Ovary (tissue), 9 donors: Measurements from ENCODE around the gene CD93. TPM values are rescaled to one million over a fixed set of nuclear protein-coding genes. Genes with fewer than 3 reads are reported as not detected.

ENCODE experiments used
- DNase-seq, 5 donors: peaks; one replicate each; pipeline ENCODE4 v3.0.0-alpha.2; 2019 to 2020
- H3K27ac ChIP-seq, 2 donors: fragments of 200-600 bp; one replicate each; pipeline versions ENCODE4 v1.5.1 to v1.8.0; 2019 to 2022
- H3K27me3 ChIP-seq: fragments of 200-600 bp; one replicate; pipeline ENCODE4 v1.8.0; 2022
- H3K36me3 ChIP-seq: fragments of 200-600 bp; sonication (generic); one replicate; pipeline ENCODE4 v1.5.1; 2019
- H3K4me1 ChIP-seq: one replicate; pipeline ENCODE4 v1.8.1; 2013; ENCODE audit warnings: mild to moderate bottlenecking, moderate library complexity; ENCODE audit not compliant: insufficient read depth
- H3K4me3 ChIP-seq: fragments of 200-600 bp; sonication (generic); one replicate; pipeline ENCODE4 v1.5.1; 2017
- H3K9me3 ChIP-seq, 2 donors: fragments of 200-600 bp in 1 of 2; sonication (generic) in 1 of 2; one replicate each; pipeline versions ENCODE4 v1.5.1 to v1.8.1; 2013 to 2019; ENCODE audit warnings: mild to moderate bottlenecking in 1 of 2, moderate library complexity in 1 of 2
- EP300 ChIP-seq: sonication (generic); formaldehyde crosslinking; IDR thresholded peaks from one replicate; pipeline ENCODE4 v1.6.1; 2017; ENCODE audit warnings: antibody characterized with exemption
- POLR2A ChIP-seq: fragments of 450-650 bp; IDR thresholded peaks from one replicate; pipeline ENCODE4 v1.6.1; 2017; ENCODE audit warnings: antibody characterized with exemption, mild to moderate bottlenecking, moderate library complexity
- WGBS, 3 donors: extraction: QIAGEN DNeasy Blood & Tissue Kit in 1 of 3; methylation state at CpG; one replicate each; pipeline versions ENCODE4 v1.1.5 to v1.1.7; 2013 to 2017; 5-methylcytosine and 5-hydroxymethylcytosine counted together
- intact Hi-C, 4 donors: fragments of 100-400 bp; cut with DNase I; formaldehyde crosslinking; loops; one replicate each; pipeline versions ENCODE4 v1.11.0 to v1.15.1; 2022 to 2023
- polyA plus RNA-seq, 2 donors: library from polyadenylated mRNA; stranded (reverse); fragments of 200-250 nt in 1 of 2; fragments of 350-450 nt in 1 of 2; fragmentation: Illumina TruSeq in 1 of 2; extraction: RNeasy Lipid Tissue Mini Kit (QIAGEN cat#74804) in 1 of 2; gene quantifications; one replicate each; pipeline ENCODE4 v1.2.3, GENCODE V29; 2013 to 2014
- total RNA-seq, 7 donors: library from RNA; depleted of rRNA in 2 of 7; stranded (reverse); fragments of >200 nt in 2 of 7; fragmentation: NEBNext Ultra II Directional in 3 of 7; extraction: Animal tissue kit (Norgen Biotek cat#: 25700) in 3 of 7; gene quantifications; one replicate each; pipeline versions ENCODE4 v1.1.0 to v1.2.4, GENCODE V29; 2016 to 2023
- TF ChIP-seq, protein P1 (sequence below), 3 donors: fragments of 450-650 bp in 2 of 3; fragments of 200-600 bp in 1 of 3; IDR thresholded peaks; one replicate each; pipeline versions ENCODE4 v1.5.1 to v1.8.0; 2016 to 2022; ENCODE audit warnings: antibody characterized with exemption in 3 of 3, mild to moderate bottlenecking in 1 of 3
- donor health status: DM: no; HTN: no; CAD: no; lungs with moderate emphysema.
- donor health status: DM: no; HTN: no; CAD: no.
- donor health status: Bipolar disorder and iron deficiency.
- donor health status: DM: yes; HTN: yes; CAD: no.
- donor health status: DM: no; HTN: no; CAD: no.
- donor health status: DM: yes; HTN: yes; CAD: no.

The CD93 gene
- total and polyA plus RNA-seq, 9 donors, result 7.0 to 42.1 (median 18.3) TPM

DNA sequence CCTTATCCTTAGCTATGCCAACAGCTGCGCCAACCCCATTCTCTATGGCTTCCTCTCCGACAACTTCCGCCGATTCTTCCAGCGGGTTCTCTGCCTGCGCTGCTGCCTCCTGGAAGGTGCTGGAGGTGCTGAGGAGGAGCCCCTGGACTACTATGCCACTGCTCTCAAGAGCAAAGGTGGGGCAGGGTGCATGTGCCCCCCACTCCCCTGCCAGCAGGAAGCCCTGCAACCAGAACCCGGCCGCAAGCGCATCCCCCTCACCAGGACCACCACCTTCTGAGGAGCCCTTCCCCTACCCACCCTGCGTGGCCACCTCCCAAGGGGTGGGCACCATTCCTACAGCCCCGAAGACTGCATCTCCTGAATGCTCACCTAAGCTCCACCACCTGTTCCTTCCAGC lies 49.8 kb downstream of the CD93 start:
- 95 to 97% (median 96%) methylated on average over 8 to 11 of the region's 11 CpGs for WGBS, 3 donors
- Histone ChIP-seq H3K36me3 (no peaks in the 10 kb centered on the region), H3K27me3 (no peaks in the 10 kb centered on the region), H3K27ac (no peak overlapping the region), H3K4me3 (no peak overlapping the region), H3K4me1 (no peaks in the 10 kb centered on the region), H3K9me3 (no peaks in the 10 kb centered on the region)
- TF ChIP-seq POLR2A, result no peak
- TF ChIP-seq EP300, result no peak
- TF ChIP-seq, protein P1, sequence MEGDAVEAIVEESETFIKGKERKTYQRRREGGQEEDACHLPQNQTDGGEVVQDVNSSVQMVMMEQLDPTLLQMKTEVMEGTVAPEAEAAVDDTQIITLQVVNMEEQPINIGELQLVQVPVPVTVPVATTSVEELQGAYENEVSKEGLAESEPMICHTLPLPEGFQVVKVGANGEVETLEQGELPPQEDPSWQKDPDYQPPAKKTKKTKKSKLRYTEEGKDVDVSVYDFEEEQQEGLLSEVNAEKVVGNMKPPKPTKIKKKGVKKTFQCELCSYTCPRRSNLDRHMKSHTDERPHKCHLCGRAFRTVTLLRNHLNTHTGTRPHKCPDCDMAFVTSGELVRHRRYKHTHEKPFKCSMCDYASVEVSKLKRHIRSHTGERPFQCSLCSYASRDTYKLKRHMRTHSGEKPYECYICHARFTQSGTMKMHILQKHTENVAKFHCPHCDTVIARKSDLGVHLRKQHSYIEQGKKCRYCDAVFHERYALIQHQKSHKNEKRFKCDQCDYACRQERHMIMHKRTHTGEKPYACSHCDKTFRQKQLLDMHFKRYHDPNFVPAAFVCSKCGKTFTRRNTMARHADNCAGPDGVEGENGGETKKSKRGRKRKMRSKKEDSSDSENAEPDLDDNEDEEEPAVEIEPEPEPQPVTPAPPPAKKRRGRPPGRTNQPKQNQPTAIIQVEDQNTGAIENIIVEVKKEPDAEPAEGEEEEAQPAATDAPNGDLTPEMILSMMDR (IDR thresholded peaks at IDR 0.05), result no peak
- intact Hi-C loops, result loop anchor here in 1 of 4 donors (10.0 kb wide), 1 partner anchor 298 kb away; no protein-coding TSS in a partner anchor
- no peak for DNase-seq

DNA sequence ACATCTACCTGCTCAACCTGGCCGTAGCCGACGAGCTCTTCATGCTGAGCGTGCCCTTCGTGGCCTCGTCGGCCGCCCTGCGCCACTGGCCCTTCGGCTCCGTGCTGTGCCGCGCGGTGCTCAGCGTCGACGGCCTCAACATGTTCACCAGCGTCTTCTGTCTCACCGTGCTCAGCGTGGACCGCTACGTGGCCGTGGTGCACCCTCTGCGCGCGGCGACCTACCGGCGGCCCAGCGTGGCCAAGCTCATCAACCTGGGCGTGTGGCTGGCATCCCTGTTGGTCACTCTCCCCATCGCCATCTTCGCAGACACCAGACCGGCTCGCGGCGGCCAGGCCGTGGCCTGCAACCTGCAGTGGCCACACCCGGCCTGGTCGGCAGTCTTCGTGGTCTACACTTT lies 50.4 kb downstream of the CD93 start:
- Histone ChIP-seq H3K9me3 (no peaks in the 10 kb centered on the region), H3K27me3 (no peaks in the 10 kb centered on the region), H3K27ac (no peak overlapping the region), H3K36me3 (no peaks in the 10 kb centered on the region), H3K4me3 (no peak overlapping the region), H3K4me1 (no peaks in the 10 kb centered on the region)
- 91 to 94% (median 93%) methylated on average over 41 of the region's 41 CpGs for WGBS, 3 donors
- TF ChIP-seq, protein P1 (IDR thresholded peaks at IDR 0.05), result no peak
- TF ChIP-seq POLR2A (no peak), EP300 (no peak)
- DNase-seq, result no peak
- intact Hi-C loops, result loop anchor here in 1 of 4 donors (10.0 kb wide), 1 partner anchor 299 kb away; no protein-coding TSS in a partner anchor

DNA sequence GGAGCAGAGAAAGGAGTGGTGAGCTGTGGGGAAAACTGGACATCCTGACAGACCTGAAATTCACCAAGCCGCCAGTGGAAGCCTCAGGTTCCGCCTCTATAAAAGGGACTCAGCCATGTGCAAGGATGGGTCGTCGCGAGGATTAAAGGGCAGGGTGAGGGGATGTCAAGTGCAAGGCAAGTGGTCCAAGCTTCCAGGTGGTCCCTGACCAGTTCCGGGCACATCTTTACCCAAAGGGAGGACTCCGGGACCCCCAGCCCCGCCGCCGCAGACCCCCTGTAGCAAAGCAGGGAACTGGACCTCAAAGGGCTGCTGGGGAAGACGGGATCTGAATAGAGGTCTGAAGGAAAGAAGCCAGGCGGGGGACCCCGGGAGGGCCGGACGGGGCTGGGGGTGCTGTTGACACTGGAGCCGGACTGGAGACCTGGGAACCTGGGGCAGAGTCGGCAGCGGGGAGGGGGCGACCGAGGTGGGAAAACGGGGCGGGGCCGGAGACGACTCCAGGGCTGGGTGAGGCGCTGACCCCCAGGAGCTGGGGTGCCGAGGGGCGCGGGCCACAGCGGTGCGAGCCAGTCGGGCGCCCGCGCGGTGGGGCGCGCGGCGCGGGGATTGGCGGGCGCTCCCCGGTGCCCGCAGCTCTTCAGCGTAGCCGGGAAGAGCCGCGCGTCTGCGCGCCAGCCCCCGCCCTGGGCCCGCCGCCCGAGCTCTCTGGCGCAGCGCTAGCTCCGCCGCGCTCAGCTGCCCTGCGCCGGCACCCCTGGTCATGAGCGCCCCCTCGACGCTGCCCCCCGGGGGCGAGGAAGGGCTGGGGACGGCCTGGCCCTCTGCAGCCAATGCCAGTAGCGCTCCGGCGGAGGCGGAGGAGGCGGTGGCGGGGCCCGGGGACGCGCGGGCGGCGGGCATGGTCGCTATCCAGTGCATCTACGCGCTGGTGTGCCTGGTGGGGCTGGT lies 51.1 kb downstream of the CD93 start, which contains the start of gene SSTR4:
SSTR4 (plus strand) TSS at position 592 of the 951 bp plus-strand sequence; CDS start at position 764, 172 bp downstream.
- Histone ChIP-seq H3K36me3 (no peaks in the 10 kb centered on the region), H3K9me3 (no peaks in the 10 kb centered on the region), H3K4me3 (no peak within 1 kb of the TSS), H3K27me3 (no peaks in the 10 kb centered on the region), H3K4me1 (no peaks in the 10 kb centered on the region), H3K27ac (no peak within 1 kb of the TSS)
- no peak for DNase-seq
- TF ChIP-seq POLR2A, result no peak
- TF ChIP-seq, protein P1 (IDR thresholded peaks at IDR 0.05), result no peak
- no peak for TF ChIP-seq EP300
- intact Hi-C loops, result loop anchor here in 1 of 4 donors (10.0 kb wide), 1 partner anchor 300 kb away; no protein-coding TSS in a partner anchor
- 16 to 40% (median 25%) methylated on average over 33 to 83 of the region's 83 CpGs for WGBS, 3 donors

DNA sequence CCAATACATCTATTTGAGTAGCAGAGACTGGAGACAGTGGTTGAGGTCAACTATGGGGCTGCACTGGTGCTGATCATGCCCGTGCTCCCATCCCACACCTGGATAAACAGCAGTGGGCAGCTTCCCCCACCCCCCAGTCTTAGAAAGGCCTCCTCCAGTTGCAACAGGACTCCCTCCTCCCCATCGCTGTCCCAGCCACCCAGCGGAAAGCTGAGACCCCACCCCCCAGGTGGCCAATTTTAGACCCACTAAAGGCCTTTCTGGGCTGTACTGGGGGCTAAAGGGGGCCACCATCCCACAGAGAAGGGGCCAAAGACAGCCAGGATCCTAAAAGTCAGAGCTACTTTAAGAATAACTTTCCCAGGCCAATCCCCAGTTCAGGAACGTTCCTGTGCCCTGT lies 52.2 kb downstream of the CD93 start:
- no peaks in the 10 kb centered on the region for H3K4me1 ChIP-seq
- no peak for TF ChIP-seq EP300
- TF ChIP-seq, protein P1 (IDR thresholded peaks at IDR 0.05), result no peak
- intact Hi-C loops, result loop anchor here in 1 of 4 donors (10.0 kb wide), 1 partner anchor 301 kb away; no protein-coding TSS in a partner anchor
- no peak overlapping the region for H3K27ac ChIP-seq
- no peaks in the 10 kb centered on the region for H3K36me3 ChIP-seq
- no peak for DNase-seq
- no peaks in the 10 kb centered on the region for H3K27me3 ChIP-seq
- 89 to 96% (median 94%) methylated on average over 4 of the region's 4 CpGs for WGBS, 3 donors
- no peaks in the 10 kb centered on the region for H3K9me3 ChIP-seq
- no peak overlapping the region for H3K4me3 ChIP-seq
